IMR-90 (cell line): ENCODE measurements around the gene XRCC4. TPM values are rescaled to one million over a fixed set of nuclear protein-coding genes. Genes with fewer than 3 reads are reported as not detected.

ENCODE experiments used
- ATAC-seq: fragments of 200-7000 bp; cut with Tn5 transposase; 2 replicates; pipeline ENCODE4 v1.9.1; 2020; ENCODE audit warnings: low read depth, mild to moderate bottlenecking, moderate library complexity
- BruUV-seq: library from RNA; stranded (reverse); fragments of 400-500 nt; replicated peaks from 2 replicates; lab custom pipeline; 2021; lab: Mats Ljungman, UMichigan
- CTCF ChIA-PET: fragments of 300-600 bp; formaldehyde crosslinking; extraction: SDS; loops from one replicate; lab custom pipeline; 2021; ENCODE audit warnings: antibody characterized with exemption; lab: Yijun Ruan, JAX
- POLR2A ChIA-PET: fragments of 300-600 bp; sonication (Branson Sonifier 250); formaldehyde crosslinking; loops from one replicate; lab custom pipeline; 2022; ENCODE audit warnings: antibody characterized with exemption; ENCODE audit not compliant: unreplicated experiment; lab: Charles Lee
- DNase-seq: peaks from one replicate; pipeline ENCODE4 v3.0.0; 2013
- H2AFZ ChIP-seq: replicated peaks from 2 replicates; pipeline ENCODE3; 2013; ENCODE audit warnings: low read length, mild to moderate bottlenecking; ENCODE audit not compliant: poor library complexity
- H2AK5ac ChIP-seq: 2 replicates; pipeline ENCODE4 v1.6.1; 2013; ENCODE audit warnings: low read depth, low read length, inconsistent platforms
- H2AK9ac ChIP-seq: replicated peaks from 2 replicates; pipeline ENCODE3; 2013; ENCODE audit warnings: mild to moderate bottlenecking, low read depth, low read length, moderate library complexity; ENCODE audit not compliant: poor library complexity
- H2BK120ac ChIP-seq: 2 replicates; pipeline ENCODE4 v1.6.1; 2013; ENCODE audit warnings: low read depth, low read length, inconsistent platforms
- H2BK15ac ChIP-seq: 3 replicates; pipeline ENCODE4 v1.6.1; 2013; ENCODE audit warnings: low read depth, low read length, inconsistent platforms
- H2BK20ac ChIP-seq: 2 replicates; pipeline ENCODE4 v1.6.1; 2013; ENCODE audit warnings: low read depth, mild to moderate bottlenecking, inconsistent platforms, low read length, moderate library complexity
- H2BK5ac ChIP-seq: 2 replicates; pipeline ENCODE4 v1.6.1; 2013; ENCODE audit warnings: mild to moderate bottlenecking, low read depth, low read length, inconsistent platforms; ENCODE audit not compliant: poor library complexity, severe bottlenecking
- H3K14ac ChIP-seq: replicated peaks from 2 replicates; pipeline ENCODE4 v1.6.1; 2013; ENCODE audit warnings: low read depth, low read length, inconsistent platforms
- H3K18ac ChIP-seq: 2 replicates; pipeline ENCODE4 v1.6.1; 2013; ENCODE audit warnings: low read depth, low read length, control low read depth
- H3K23ac ChIP-seq: 2 replicates; pipeline ENCODE4 v1.6.1; 2013; ENCODE audit warnings: low read depth, low read length, inconsistent platforms
- H3K27ac ChIP-seq: 2 replicates; pipeline ENCODE4 v1.5.1; 2013; ENCODE audit warnings: mild to moderate bottlenecking, control low read depth, low read length; ENCODE audit not compliant: insufficient read depth
- H3K27me3 ChIP-seq: 2 replicates; pipeline ENCODE4 v1.6.1; 2013; ENCODE audit warnings: low read length; ENCODE audit not compliant: control insufficient read depth, insufficient read depth
- H3K36me3 ChIP-seq: 2 replicates; pipeline ENCODE4 v1.6.1; 2013; ENCODE audit warnings: low read length, mixed read lengths; ENCODE audit not compliant: control insufficient read depth, insufficient read depth
- H3K4ac ChIP-seq: 2 replicates; pipeline ENCODE4 v1.6.1; 2013; ENCODE audit warnings: low read depth, low read length, inconsistent platforms
- H3K4me1 ChIP-seq: 2 replicates; pipeline ENCODE4 v1.6.1; 2013; ENCODE audit warnings: low read length, mixed read lengths; ENCODE audit not compliant: control insufficient read depth, insufficient read depth
- H3K4me2 ChIP-seq: 2 replicates; pipeline ENCODE4 v1.6.1; 2013; ENCODE audit warnings: low read depth, mild to moderate bottlenecking, control low read depth, low read length, moderate library complexity
- H3K4me3 ChIP-seq: 2 replicates; pipeline ENCODE4 v1.5.1; 2013; ENCODE audit warnings: low read depth, mild to moderate bottlenecking, control low read depth, low read length, moderate library complexity; ENCODE audit not compliant: insufficient read depth
- H3K56ac ChIP-seq: 2 replicates; pipeline ENCODE4 v1.6.1; 2013; ENCODE audit warnings: low read length, inconsistent platforms; ENCODE audit not compliant: insufficient read depth; ENCODE audit errors: extremely low read depth
- H3K79me1 ChIP-seq, 2 experiments: 2 replicates each; pipeline ENCODE4 v1.6.1; 2013; ENCODE audit warnings: low read length in 2 of 2, inconsistent platforms in 1 of 2, low read depth in 1 of 2
- H3K9ac ChIP-seq: 2 replicates; pipeline ENCODE4 v1.6.1; 2013; ENCODE audit warnings: low read depth, low read length, control low read depth
- H3K9me1 ChIP-seq: 2 replicates; pipeline ENCODE4 v1.6.1; 2013; ENCODE audit warnings: low read length, inconsistent platforms; ENCODE audit not compliant: insufficient read depth
- H3K9me3 ChIP-seq: 2 replicates; pipeline ENCODE4 v1.6.1; 2013; ENCODE audit warnings: low read length; ENCODE audit not compliant: control insufficient read depth, insufficient read depth
- H4K20me1 ChIP-seq: 2 replicates; pipeline ENCODE4 v1.6.1; 2013; ENCODE audit warnings: low read length, inconsistent platforms; ENCODE audit not compliant: insufficient read depth
- H4K5ac ChIP-seq: 2 replicates; pipeline ENCODE4 v1.6.1; 2013; ENCODE audit warnings: mild to moderate bottlenecking, low read depth, low read length, control low read depth
- H4K8ac ChIP-seq, 2 experiments: 2 replicates each; pipeline ENCODE4 v1.6.1; 2013; ENCODE audit warnings: low read depth in 2 of 2, low read length in 2 of 2, control low read depth in 1 of 2, inconsistent platforms in 1 of 2
- H4K91ac ChIP-seq: 2 replicates; pipeline ENCODE4 v1.6.1; 2013; ENCODE audit warnings: low read depth, low read length, inconsistent platforms; ENCODE audit not compliant: insufficient read depth
- BHLHE40 ChIP-seq: fragments of 150-350 bp; IDR thresholded peaks from 2 replicates; pipeline ENCODE4 v1.6.1; 2016; ENCODE audit warnings: mild to moderate bottlenecking, low read depth, low read length
- CHD1 ChIP-seq: IDR thresholded peaks from 2 replicates; pipeline ENCODE4 v1.6.1; 2012; ENCODE audit warnings: low read depth, low read length, improper control_type of control experiment
- CTCF ChIP-seq: conservative IDR thresholded peaks from 2 replicates; pipeline ENCODE4 v1.5.1; 2012; ENCODE audit warnings: mild to moderate bottlenecking, low read depth, low read length, improper control_type of control experiment
- POLR2A ChIP-seq: IDR thresholded peaks from 2 replicates; pipeline ENCODE4 v1.6.1; 2012; ENCODE audit warnings: mild to moderate bottlenecking, low read depth, low read length
- RCOR1 ChIP-seq: IDR thresholded peaks from 2 replicates; pipeline ENCODE4 v1.6.1; 2012; ENCODE audit warnings: mild to moderate bottlenecking, low read length, improper control_type of control experiment; ENCODE audit not compliant: insufficient replicate concordance
- SMC3 ChIP-seq: fragments of 150-350 bp; IDR thresholded peaks from 2 replicates; pipeline ENCODE4 v1.6.1; 2016; ENCODE audit warnings: low read depth, mild to moderate bottlenecking, antibody characterized with exemption, low read length, moderate library complexity
- WGBS, 2 experiments: methylation state at CpG; one replicate each; pipeline versions ENCODE4 v1.1.5 to v1.1.7; 2013; ENCODE audit warnings: missing lambda C conversion rate in 2 of 2; ENCODE audit not compliant: insufficient read length in 1 of 2; ENCODE audit errors: extremely low coverage in 2 of 2; 5-methylcytosine and 5-hydroxymethylcytosine counted together
- dilution Hi-C: fragments of 300-500 bp; cut with HindIII; formaldehyde crosslinking; loops from one replicate; pipeline ENCODE4 v1.14.3; 2018; ENCODE audit warnings: low sequenced_read_pairs; ENCODE audit not compliant: unreplicated experiment
- in situ Hi-C: fragments of 300-500 bp; cut with MboI; formaldehyde crosslinking; loops from 3 replicates; pipeline ENCODE4 v1.14.3; 2019; ENCODE audit warnings: low sequenced_read_pairs, inconsistent platforms, mixed read lengths
- intact Hi-C: fragments of 100-400 bp; cut with micrococcal nuclease; formaldehyde crosslinking; loops from 2 replicates; pipeline ENCODE4 v1.10.0; 2022
- polyA plus RNA-seq, 3 experiments: library from polyadenylated mRNA; depleted of rRNA; stranded (reverse); fragments of >200 nt; gene quantifications; 2 replicates each; pipeline ENCODE4 v1.2.3, GENCODE V29; 2012; ENCODE audit warnings: low replicate concordance in 1 of 3
- total RNA-seq: library from RNA; depleted of rRNA; stranded (reverse); fragments of >200 nt; gene quantifications from 2 replicates; pipeline ENCODE4 v1.2.3, GENCODE V29; 2012

XRCC4 gene
- total and polyA plus RNA-seq, 2 of the 4 experiments (the other 2 are of a cell fraction) = 3.5 to 4.7 TPM

- H2AFZ ChIP-seq = no peak overlapping the region
- no peak overlapping the region for H3K4me2 ChIP-seq
- no peak for ATAC-seq
- no peak overlapping the region for H2BK5ac ChIP-seq
- TF ChIP-seq CTCF (no peak), POLR2A (no peak), BHLHE40 (no peak), RCOR1 (no peak), SMC3 (no peak), CHD1 (no peak)
- no peak overlapping the region for H4K5ac ChIP-seq
- no peak overlapping the region for H4K91ac ChIP-seq
- no peak overlapping the region for H3K4me3 ChIP-seq
- no peak overlapping the region for H3K56ac ChIP-seq
- WGBS, 2 experiments = no CpG with 5 or more reads among the region's 3 CpGs
- DNase-seq = no peak
- H3K79me1 ChIP-seq = no peaks in the 10 kb centered on the region
- no peak overlapping the region for H3K18ac ChIP-seq
- no peaks in the 10 kb centered on the region for H4K20me1 ChIP-seq
- intact Hi-C loops = no loop called here
- H3K27me3 ChIP-seq = no peaks in the 10 kb centered on the region
- no peak overlapping the region for H3K23ac ChIP-seq
- H3K9me3 ChIP-seq = no peaks in the 10 kb centered on the region
- no peak overlapping the region for H2BK20ac ChIP-seq
- H2BK120ac ChIP-seq = no peak overlapping the region
- BruUV-seq = no TSS peak
- ChIA-PET POLR2A (no interaction called here), CTCF (no interaction called here)
- no peak overlapping the region for H2BK15ac ChIP-seq
- H4K8ac ChIP-seq = no peak overlapping the region
- H3K36me3 ChIP-seq = no peaks in the 10 kb centered on the region
- H3K4ac ChIP-seq = no peak overlapping the region
- in situ Hi-C loops = no loop called here
- no peak overlapping the region for H3K14ac ChIP-seq
- dilution Hi-C loops = no loop called here
- no peaks in the 10 kb centered on the region for H3K9me1 ChIP-seq
- no peak overlapping the region for H2AK9ac ChIP-seq
- no peaks in the 10 kb centered on the region; the same call in 1 of the 2 replicates for H3K4me1 ChIP-seq
- H3K27ac ChIP-seq = no peak overlapping the region
- H2AK5ac ChIP-seq = no peak overlapping the region
- H3K9ac ChIP-seq = no peak overlapping the region
Measured at GRCh38 chr5:83245037-83245436, 167.7 kb downstream of the XRCC4 start.
